HG03520 (cell line): ENCODE data around the gene LRIG2.
"Not testable (repeated sequence)": the region's sequence is repeated elsewhere in the genome, so short reads cannot be mapped to it uniquely, and the experiment has no call there.

Source experiments
- ATAC-seq: cut with Tn5 transposase; IDR thresholded peaks from one replicate; pipeline ENCODE4 v1.9.1; 2021; ENCODE audit warnings: mild to moderate bottlenecking, moderate library complexity; ENCODE audit not compliant: unreplicated experiment

LRIG2 gene

DNA sequence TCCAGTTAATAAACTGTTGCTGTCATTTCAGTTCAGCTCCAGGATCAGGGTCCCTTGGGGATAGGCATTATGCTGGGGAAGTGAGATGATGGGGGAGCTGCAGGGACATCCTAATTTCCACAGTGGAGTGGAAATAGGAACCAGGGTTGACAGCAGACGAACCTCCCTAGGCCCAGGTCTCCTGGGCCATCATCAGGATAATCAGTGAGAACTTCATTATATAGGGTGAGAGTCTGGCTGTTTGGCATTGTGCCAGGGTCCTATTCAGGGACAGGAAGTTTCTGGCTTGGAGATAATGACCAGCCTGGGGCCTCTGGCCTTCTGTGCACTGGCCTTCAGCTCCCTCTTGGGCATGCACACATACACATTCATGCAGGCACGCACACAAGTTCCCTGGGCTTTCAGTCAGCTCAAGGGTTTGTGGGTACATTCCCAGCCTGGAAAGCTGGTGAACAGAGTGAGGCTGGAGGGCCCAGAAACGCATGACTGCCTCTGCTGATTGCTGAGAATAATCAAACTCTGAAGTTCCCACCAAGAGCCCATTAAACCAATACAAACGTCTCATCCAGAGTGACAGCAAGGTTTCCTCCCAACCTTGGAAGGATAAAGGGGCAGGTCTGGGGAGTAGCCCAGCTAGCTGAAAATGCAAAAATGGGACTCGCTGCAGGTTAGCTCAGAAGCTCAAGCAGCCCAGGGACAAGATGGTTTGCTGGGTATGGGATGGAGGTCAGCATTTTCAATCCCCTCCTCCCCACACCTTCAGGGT, 13.9 kb upstream of the LRIG2 start:
- ATAC-seq: no peak

DNA sequence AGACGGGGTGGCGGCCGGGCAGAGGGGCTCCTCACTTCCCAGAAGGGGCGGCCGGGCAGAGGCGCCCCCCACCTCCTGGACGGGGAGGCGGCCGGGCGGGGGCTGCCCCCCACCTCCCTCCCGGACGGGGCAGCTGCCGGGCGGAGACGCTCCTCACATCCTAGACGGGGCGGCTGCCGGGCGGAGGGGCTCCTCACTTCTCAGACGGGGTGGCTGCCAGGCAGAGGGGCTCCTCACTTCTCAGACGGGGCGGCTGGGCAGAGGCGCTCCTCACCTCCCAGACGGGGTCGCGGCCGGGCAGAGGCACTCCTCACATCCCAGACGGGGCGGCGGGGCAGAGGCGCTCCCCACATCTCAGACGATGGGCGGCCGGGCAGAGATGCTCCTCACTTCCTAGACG, 9.5 kb upstream of the LRIG2 start:
- not testable (repeated sequence) for ATAC-seq

DNA sequence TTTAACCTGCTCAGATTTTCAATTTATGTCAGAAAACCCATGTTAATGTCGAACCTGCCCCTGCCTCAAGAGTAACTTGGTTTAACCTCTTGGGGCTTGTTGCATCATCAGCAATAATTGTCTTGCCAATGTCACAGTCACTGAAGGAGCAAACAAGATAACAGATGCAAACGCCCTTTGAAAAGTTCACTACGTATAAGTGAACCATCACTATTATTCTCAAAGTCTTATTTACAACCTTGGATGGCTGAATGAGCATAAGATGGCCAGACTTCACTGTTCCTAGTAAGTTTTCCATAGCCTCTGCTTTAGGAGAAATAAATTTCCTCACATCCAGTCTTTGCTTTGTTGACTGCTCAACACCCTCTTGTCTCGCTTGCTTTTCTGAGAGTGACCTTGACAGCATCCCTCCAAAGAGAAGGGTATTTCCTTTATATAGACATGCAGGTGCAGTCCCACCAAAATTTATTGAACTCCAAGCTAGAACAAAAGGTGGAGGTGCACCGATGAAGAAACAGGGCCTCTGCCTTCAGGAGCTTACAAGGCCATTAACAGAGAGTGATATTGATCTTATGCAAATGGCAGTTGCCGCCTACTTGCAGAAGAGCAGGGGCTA, 749 bp upstream of the LRIG2 start:
- ATAC-seq: no peak

DNA sequence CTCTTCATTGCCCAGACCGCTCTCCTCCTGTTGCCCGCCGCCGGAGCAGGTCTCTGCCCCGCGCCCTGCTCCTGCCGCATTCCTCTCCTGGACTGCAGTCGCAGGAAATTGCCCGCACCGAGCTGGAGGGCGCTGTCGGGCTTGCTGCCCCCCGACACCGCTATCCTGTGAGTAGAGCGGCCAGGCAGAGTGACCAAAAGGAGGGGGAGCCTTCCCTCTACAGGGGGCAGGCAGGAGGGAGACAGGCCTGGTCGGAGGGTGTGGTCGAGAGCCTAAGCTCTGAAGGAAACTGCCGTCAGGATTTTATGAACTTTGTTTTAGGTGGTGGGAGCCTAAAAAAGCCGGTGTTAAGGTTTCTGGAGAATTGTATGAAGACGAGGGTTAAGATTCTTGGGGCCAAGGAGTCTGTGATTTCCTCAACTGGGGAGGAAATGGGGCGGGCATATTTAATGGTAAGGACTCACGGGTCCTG, 517 bp downstream of the LRIG2 start:
- ATAC-seq: peak; percentile 18

DNA sequence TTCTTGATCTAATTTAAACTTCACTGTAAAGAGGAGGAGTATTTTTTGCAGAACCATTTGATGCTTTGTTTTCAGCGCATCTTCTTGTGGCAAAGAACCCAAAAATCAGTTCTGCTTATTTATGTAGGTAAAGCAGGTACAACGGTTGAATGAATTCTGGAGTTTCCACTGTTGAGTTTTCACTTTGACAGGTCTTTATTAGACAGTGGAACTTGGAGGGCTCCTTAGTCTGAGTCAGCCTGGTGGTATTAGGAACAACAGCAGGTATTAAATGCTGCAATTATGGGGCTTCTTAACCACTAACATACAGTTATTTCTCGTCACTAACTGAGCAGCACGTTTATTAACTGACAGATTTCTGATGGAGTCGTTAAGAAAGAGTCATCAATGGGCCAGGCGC, 1.2 kb downstream of the LRIG2 start:
- ATAC-seq: no peak

DNA sequence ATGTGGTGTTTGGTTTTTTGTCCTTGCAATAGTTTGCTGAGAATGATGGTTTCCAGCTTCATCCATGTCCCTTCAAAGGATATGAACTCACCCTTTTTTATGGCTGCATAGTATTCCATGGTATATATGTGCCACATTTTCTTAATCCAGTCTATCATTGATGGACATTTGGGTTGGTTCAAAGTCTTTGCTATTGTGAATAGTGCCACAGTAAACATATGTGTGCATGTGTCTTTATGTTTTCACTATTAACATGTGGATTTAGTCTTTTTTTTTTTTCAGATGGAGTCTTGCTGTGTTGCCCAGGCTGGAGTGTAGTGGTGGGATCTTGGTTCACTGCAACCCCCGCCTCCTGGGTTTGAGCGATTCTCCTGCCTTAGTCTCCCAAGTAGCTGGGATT, 5.0 kb downstream of the LRIG2 start:
- ATAC-seq: not testable (repeated sequence)

DNA sequence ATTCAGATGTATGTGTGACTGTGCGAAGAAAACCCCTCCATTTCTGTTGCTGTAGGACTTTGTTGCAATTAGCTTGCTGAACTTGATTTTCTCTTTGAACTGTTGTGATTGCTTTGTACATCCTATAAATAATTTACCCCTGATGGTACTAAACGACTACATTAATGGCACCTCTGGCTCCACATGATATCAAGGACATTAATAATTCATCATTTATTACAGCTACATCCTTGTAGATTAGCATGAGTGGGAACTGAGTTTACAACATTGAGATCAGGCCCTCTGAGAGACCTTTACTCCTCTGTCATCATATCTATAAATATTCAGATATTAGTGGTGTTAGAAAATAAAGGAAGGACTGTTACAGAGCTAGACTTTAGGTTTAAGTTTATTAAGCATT, 13.5 kb downstream of the LRIG2 start:
- ATAC-seq: no peak

DNA sequence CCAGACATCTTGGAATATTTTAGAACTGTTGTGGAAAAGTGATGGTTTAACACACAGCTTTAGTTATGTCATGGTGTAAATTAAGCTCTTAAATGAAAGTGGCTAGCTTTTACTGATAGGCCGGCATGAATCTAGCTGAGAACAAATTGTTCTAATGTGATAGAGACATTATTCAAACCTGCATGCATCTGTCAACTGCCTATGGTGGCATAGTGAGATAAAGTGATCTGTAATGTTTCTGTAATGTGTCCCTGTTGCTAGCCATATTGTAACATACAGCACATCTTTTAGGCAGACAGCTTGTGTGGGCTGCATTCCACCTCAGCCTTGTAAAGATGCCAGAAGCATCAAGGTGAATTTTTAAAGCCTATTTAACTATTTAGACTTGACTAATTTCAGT, 16.0 kb downstream of the LRIG2 start:
- no peak for ATAC-seq

DNA sequence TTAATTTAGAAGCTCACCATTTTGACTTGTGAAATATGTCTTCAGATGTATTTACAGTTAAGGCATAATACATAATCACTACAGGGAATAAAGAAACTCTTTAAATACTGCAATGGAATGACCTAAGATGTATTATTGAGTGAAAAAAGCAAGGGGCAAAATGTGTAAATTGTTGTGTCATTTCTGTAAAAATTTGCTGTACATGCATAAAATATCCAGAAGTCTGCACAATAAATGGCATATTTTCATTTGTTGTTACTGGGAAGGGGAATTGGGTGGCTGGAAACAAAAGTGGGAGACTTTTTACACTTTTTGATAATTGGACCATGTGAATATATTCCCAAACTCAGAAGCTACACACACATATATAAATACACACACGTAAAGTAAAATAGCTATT, 17.1 kb downstream of the LRIG2 start:
- no peak for ATAC-seq

DNA sequence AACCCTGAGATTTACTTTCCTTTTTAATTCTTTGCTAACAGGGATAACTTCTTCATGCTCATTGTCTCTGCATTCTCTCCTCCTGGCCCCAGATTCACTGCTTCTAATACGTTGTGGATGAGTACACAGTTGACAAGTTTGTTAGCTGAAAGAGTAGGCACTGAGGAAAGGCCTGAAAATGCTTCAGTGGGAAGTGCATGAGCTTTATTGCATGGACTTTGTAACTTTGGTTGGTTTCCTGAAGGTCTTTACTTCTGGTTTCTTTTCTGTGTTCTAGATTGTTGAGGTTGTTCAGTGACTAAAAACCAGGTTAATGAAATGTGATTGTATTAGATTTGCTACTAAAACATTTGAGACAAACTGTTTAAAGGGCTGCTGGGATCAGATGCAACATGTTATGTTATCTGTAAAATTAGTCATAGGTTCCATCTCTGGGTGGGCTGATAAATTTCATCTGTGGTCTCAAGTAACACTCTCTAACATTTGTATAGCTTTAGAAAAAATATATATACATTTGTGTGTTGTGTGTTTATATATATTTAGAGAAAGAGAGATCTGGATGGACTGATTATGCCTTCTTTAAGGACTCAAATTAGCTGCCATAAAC, 19.1 kb downstream of the LRIG2 start:
- no peak for ATAC-seq

DNA sequence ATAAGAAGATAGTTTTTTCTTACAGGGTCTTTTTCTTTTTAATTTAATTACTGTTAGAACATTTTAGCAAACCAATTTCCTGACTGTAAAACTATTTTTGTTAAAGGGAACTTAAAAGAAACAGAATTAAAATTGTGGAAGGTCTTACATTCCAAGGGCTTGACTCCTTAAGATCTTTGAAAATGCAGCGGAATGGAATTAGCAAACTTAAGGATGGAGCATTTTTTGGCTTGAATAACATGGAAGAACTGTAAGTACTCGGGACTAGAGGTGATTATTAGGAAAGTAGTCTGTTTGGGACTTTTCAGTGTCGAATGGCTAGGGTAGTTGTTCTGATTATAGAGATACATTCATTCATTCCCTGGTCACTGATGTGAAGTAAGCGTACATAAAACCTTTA, 21.5 kb downstream of the LRIG2 start:
- no peak for ATAC-seq

DNA sequence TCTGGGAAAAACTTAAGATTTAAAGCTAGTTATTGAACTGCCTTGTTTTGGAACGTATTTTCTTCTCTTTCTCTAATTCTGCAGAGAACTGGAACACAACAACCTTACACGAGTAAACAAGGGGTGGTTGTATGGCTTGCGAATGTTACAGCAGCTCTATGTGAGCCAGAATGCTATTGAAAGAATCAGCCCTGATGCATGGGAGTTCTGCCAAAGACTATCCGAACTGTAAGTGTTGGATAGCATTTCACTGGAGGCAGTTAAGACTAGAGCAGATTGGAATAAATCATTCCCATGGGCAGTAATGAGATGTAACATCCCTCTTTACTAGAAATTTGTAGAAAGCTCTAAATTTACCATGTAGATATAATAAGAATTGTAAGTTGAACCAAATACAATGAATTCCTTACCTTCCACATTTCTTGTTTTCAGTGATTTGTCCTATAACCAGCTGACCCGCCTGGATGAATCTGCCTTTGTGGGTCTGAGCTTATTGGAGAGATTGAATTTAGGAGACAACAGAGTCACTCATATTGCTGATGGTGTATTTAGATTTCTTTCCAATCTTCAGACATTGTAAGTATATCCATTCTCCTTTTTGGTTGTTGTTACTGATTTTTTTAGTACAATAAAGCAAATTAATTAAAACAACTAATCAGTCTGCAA, 22.9 kb downstream of the LRIG2 start:
- no peak for ATAC-seq

DNA sequence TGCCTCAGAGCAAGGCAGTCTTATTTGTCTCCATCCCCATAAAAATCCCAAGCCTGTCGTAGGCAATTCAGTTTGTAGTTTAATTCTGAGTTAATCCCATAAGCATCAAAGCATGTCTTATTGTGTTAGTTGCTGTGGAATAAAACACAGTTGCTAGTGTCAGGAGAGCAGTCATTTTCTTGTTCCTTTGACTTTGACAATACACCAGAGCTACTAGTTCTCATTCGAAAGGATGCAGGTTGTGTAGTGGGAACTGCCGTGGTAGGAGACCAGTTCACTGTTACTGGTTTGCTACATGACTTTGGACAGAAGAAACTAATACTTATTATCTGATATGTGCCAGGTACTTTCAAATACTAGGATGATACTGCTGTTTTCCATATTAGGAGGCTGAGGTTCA, 23.5 kb downstream of the LRIG2 start:
- ATAC-seq: no peak

DNA sequence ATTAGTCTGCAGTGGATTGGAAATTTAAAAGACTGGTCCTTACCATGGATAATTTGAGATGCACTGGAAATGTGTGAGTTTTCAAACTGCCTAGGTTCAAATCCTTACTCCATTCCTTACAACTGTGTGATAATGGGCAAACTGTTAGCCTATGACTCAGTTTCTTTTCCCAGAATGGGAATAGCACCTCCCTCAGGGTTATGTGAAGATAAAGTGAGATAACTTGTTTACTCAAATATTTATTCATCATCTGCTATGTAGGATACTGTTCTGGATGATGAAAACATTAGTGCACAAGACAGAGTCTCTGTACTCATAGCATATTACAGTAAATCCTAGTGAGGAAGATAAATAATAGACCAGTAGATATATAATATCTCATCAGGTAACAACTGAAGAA, 28.6 kb downstream of the LRIG2 start:
- no peak for ATAC-seq

DNA sequence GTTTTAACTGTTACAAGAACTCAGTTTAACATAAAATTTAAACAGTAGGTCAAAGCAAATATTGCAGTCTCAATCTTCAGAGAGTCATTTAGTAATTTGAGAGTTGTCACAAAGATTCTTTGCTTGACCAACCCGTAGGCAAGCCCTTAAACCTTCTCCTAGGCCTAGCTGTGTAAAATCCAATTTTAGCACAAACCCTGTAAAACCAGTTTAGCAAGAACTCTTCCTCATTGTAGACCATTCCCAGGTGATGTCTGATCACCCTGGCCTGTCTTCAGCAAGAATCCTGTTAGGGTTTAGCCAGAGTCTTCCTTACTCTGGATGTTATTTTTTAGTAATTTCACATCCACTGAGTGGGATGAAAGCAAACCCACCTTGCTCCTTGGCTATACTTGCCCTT, 30.1 kb downstream of the LRIG2 start:
- no peak for ATAC-seq

DNA sequence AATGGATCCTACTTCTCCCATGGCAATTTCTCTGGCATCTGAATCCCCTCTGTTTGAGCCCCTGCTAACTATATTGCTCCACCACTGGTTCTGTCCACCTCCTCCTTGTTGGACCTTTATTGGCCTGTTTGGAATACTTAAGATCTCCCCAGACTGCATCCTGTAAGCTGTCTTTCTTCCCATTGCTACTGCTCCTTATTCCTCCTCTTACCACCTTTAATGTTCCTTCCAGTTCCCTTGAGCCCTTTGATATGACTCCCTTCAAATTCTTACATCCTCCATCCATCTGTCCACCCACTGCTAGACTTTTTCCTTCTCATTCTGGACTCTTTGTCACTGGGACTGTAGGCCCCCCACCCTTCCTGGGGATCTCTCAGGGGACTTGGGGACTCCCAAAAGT, 31.0 kb downstream of the LRIG2 start:
- no peak for ATAC-seq

DNA sequence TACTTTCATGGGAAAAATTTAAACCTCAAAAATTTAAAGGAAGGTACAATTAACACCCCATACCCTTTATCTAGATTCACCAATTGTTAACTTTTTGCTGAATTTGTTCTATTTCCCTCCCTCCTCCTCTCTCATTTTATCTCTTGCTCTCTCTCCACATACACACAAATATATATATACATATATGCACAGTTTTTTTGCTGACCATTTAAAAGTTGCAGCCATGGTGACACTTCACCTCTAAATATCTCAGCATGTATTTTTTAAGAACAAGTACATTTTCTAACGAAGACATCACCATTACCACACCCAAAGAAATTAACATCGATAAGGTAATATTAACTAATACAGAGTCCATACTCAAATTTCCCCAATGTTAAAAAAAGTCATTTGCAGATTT, 33.9 kb downstream of the LRIG2 start:
- ATAC-seq: no peak

DNA sequence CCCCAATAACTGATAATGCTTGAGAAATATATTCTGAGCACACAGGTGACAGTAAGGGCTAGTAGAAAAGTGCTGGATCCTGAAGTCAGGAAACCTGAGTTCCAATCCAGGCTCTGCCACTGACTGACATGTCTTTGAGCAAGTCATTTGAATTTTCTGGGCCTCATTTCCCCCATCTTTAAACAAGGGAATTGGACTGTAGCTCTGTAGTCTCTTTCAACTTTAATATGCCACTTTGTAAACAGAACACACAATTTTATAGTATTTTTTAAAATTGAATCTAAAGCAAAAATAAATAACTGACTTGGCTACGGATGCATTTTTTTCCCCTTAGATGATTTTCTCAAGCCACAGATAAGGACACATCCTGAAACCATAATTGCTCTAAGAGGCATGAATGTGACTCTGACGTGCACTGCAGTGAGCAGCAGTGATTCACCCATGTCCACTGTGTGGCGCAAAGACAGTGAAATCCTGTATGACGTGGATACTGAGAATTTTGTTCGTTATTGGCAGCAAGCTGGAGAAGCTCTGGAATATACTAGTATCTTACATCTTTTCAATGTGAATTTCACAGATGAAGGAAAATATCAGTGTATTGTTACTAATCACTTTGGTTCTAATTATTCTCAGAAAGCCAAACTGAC, 37.0 kb downstream of the LRIG2 start:
- no peak for ATAC-seq

DNA sequence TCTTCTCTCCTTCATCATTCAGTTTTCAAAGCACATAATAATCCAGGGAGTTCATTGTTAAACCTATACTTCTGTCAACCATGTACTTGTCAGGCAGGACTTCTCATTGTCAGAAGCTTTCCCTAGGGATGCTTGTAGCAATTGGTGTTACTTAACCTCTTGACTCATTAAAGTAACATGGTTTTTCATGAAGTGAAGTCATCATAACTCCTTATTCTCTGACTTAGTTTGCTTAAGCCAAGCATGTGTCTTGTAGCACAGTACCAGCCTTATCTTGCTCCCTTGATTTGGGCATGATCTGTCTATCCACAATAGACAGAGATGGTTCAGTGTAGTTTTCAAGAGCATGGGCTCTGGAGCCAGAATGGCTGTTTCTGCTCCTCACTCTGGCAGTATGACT, 45.3 kb downstream of the LRIG2 start:
- ATAC-seq: no peak

DNA sequence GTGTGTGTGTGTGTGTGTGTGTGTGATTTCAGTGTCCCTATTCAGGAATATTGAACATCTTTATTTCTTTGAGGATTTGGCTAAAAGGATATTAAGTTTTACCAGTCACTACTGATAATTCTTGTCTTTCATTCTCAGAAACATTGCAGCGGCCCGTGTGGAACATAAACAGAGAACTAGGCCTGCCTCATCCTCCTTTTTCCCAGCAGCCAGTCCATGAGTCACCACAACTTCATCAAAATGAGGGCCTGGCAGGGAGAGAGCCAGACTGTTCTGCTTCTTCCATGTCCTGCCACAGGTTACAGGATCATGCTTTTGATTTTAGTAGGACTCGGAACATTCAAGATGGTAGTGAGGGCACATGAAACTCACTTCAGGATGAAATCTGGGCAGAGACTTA, 50.7 kb downstream of the LRIG2 start:
- no peak for ATAC-seq

DNA sequence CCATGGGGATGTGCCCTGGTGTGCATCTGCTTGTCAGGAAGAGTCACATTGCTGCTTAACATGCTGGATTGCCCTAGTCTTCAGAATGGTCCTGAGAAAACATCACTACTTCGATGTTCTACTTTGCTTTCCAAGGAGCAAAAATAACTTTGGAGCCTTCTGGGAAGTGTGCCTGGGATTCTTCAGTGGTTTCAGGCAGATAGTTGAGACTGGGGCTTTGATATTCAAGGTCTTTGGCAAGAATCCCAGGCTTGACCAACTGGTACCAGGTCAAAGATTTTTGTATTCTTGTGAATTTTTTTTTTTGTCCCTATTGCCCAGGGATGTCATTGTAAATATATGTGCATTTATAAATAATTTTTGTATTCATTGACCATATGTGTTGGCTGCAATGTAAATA, 51.4 kb downstream of the LRIG2 start:
- no peak for ATAC-seq
